H1 (cell line): Measurements from ENCODE around the gene ADAMTS6. TPM values are rescaled to one million over a fixed set of nuclear protein-coding genes. Genes with fewer than 3 reads are reported as not detected.

Experiments used
- CTCF ChIA-PET: fragments of 300-600 bp; sonication (Branson Sonifier 250); formaldehyde crosslinking; loops from one replicate; lab custom pipeline; 2021; ENCODE audit not compliant: partially characterized antibody; lab: Charles Lee
- POLR2A ChIA-PET: fragments of 300-600 bp; sonication (Branson Sonifier 250); formaldehyde crosslinking; loops from one replicate; lab custom pipeline; 2021; ENCODE audit warnings: inconsistent platforms; ENCODE audit not compliant: partially characterized antibody; lab: Charles Lee
- DNase-seq, 2 experiments: peaks; one replicate each; pipeline versions ENCODE4 v3.0.0 to v3.0.0-alpha.2; 2010 to 2022; ENCODE audit warnings: low spot score in 2 of 2, low read depth in 1 of 2, mixed read lengths in 1 of 2
- FAIRE-seq: peaks from 2 replicates; lab custom pipeline; 2011; peaks lifted over from hg19 to GRCh38; lab: Jason Lieb, UNC
- H2AFZ ChIP-seq: 2 replicates; pipeline ENCODE4 v1.8.1; 2012; ENCODE audit warnings: low read length, inconsistent platforms
- H2AK5ac ChIP-seq: 2 replicates; pipeline ENCODE4 v1.6.1; 2013; ENCODE audit warnings: low read depth, low read length
- H2BK120ac ChIP-seq: replicated peaks from 2 replicates; pipeline ENCODE3; 2013; ENCODE audit warnings: low read depth, low read length, inconsistent platforms
- H2BK12ac ChIP-seq: 2 replicates; pipeline ENCODE4 v1.6.1; 2013; ENCODE audit warnings: low read depth, low read length
- H2BK15ac ChIP-seq: 2 replicates; pipeline ENCODE4 v1.6.1; 2013; ENCODE audit warnings: low read length
- H2BK20ac ChIP-seq: 2 replicates; pipeline ENCODE4 v1.6.1; 2013; ENCODE audit warnings: low read length
- H2BK5ac ChIP-seq: 2 replicates; pipeline ENCODE4 v1.6.1; 2013; ENCODE audit warnings: low read depth, low read length
- H3K14ac ChIP-seq: 2 replicates; pipeline ENCODE4 v1.6.1; 2013; ENCODE audit warnings: inconsistent platforms; ENCODE audit not compliant: insufficient read length
- H3K18ac ChIP-seq: 2 replicates; pipeline ENCODE4 v1.6.1; 2013; ENCODE audit warnings: low read length; ENCODE audit errors: extremely low read depth
- H3K23ac ChIP-seq: 2 replicates; pipeline ENCODE4 v1.6.1; 2013; ENCODE audit warnings: inconsistent platforms; ENCODE audit not compliant: insufficient read length
- H3K23me2 ChIP-seq: 2 replicates; pipeline ENCODE4 v1.6.1; 2013; ENCODE audit warnings: low read depth, low read length
- H3K27ac ChIP-seq: 2 replicates; pipeline ENCODE4 v1.6.1; 2011; ENCODE audit warnings: low read depth, low read length, inconsistent platforms
- H3K27me3 ChIP-seq, 4 experiments: replicated peaks in 1 of 4; 1 replicate in 1 of 4; 2 replicates in 3 of 4; pipeline versions ENCODE4 v1.6.1 to v1.8.1; 2011 to 2013; ENCODE audit warnings: low read length in 3 of 4, mild to moderate bottlenecking in 3 of 4, inconsistent platforms in 2 of 4, mixed read lengths in 2 of 4, moderate library complexity in 1 of 4; ENCODE audit not compliant: control insufficient read depth in 3 of 4, insufficient read depth in 3 of 4; ENCODE audit errors: extremely low read depth in 1 of 4
- H3K36me3 ChIP-seq, 4 experiments: 2 replicates each; pipeline versions ENCODE4 v1.6.1 to v1.8.1; 2011 to 2013; ENCODE audit warnings: mild to moderate bottlenecking in 4 of 4, low read length in 3 of 4, moderate library complexity in 2 of 4, control low read depth in 1 of 4, inconsistent platforms in 1 of 4; ENCODE audit not compliant: insufficient read depth in 4 of 4, control insufficient read depth in 2 of 4
- H3K4ac ChIP-seq: replicated peaks from 2 replicates; pipeline ENCODE3; 2013; ENCODE audit warnings: low read length, low read depth, mixed read lengths, inconsistent platforms; ENCODE audit not compliant: insufficient read length
- H3K4me1 ChIP-seq, 4 experiments: replicated peaks in 1 of 4; 1 replicate in 1 of 4; 2 replicates in 3 of 4; pipeline versions ENCODE4 v1.6.1 to v1.8.1; 2011 to 2013; ENCODE audit warnings: low read length in 3 of 4, inconsistent platforms in 2 of 4, mixed read lengths in 1 of 4; ENCODE audit not compliant: insufficient read depth in 4 of 4, control insufficient read depth in 3 of 4
- H3K4me2 ChIP-seq, 2 experiments: 2 replicates each; pipeline versions ENCODE4 v1.6.1 to v1.8.1; 2011 to 2013; ENCODE audit warnings: low read depth in 2 of 2, low read length in 2 of 2, control low read depth in 1 of 2, inconsistent platforms in 1 of 2, mild to moderate bottlenecking in 1 of 2; ENCODE audit not compliant: insufficient read depth in 1 of 2
- H3K4me3 ChIP-seq, 4 experiments: fragments of 200-600, 300-600 bp in 1 of 4; sonication (generic), shearing (Covaris generic), sonication (Bioruptor Twin) in 1 of 4; 2 replicates each; pipeline versions ENCODE4 v1.5.1 to v1.8.1; 2011 to 2016; ENCODE audit warnings: low read length in 4 of 4, low read depth in 3 of 4, control low read depth in 2 of 4, inconsistent platforms in 2 of 4, mild to moderate bottlenecking in 2 of 4, mixed read lengths in 1 of 4, moderate library complexity in 1 of 4; ENCODE audit not compliant: insufficient read depth in 2 of 4; ENCODE audit errors: extremely low read depth in 1 of 4
- H3K56ac ChIP-seq: replicated peaks from 2 replicates; pipeline ENCODE3; 2013; ENCODE audit warnings: low read depth, mild to moderate bottlenecking, mixed read lengths, low read length, inconsistent platforms; ENCODE audit not compliant: insufficient read length
- H3K79me1 ChIP-seq: 2 replicates; pipeline ENCODE4 v1.6.1; 2013; ENCODE audit warnings: low read depth, low read length, control low read depth
- H3K79me2 ChIP-seq, 2 experiments: 2 replicates each; pipeline versions ENCODE4 v1.6.1 to v1.8.1; 2012 to 2013; ENCODE audit warnings: low read length in 2 of 2, mild to moderate bottlenecking in 2 of 2, inconsistent platforms in 1 of 2; ENCODE audit not compliant: insufficient read depth in 2 of 2, control insufficient read depth in 1 of 2
- H3K9ac ChIP-seq, 4 experiments: replicated peaks in 1 of 4; 1 replicate in 1 of 4; 2 replicates in 3 of 4; pipeline versions ENCODE4 v1.6.1 to v1.8.1; 2011 to 2013; ENCODE audit warnings: low read depth in 3 of 4, low read length in 3 of 4, control low read depth in 2 of 4, mild to moderate bottlenecking in 2 of 4, moderate library complexity in 2 of 4, inconsistent platforms in 1 of 4; ENCODE audit errors: extremely low read depth in 1 of 4
- H3K9me3 ChIP-seq, 2 experiments: 2 replicates each; pipeline versions ENCODE4 v1.6.1 to v1.8.1; 2012 to 2013; ENCODE audit warnings: mild to moderate bottlenecking in 2 of 2, moderate library complexity in 2 of 2, control low read depth in 1 of 2, inconsistent platforms in 1 of 2, low read depth in 1 of 2, low read length in 1 of 2, mixed read lengths in 1 of 2; ENCODE audit not compliant: insufficient read depth in 2 of 2
- H4K20me1 ChIP-seq, 2 experiments: replicated peaks in 1 of 2; 2 replicates each; pipeline versions ENCODE3 to v1.8.1; 2011 to 2013; ENCODE audit warnings: inconsistent platforms in 2 of 2, low read length in 2 of 2, mild to moderate bottlenecking in 1 of 2; ENCODE audit not compliant: insufficient read depth in 2 of 2, control insufficient read depth in 1 of 2
- H4K5ac ChIP-seq: 2 replicates; pipeline ENCODE4 v1.6.1; 2013; ENCODE audit warnings: low read length, low read depth, mixed read lengths, inconsistent platforms; ENCODE audit not compliant: insufficient read length
- H4K8ac ChIP-seq: 2 replicates; pipeline ENCODE4 v1.8.0; 2013; ENCODE audit warnings: mild to moderate bottlenecking, moderate library complexity, low read length, inconsistent platforms; ENCODE audit not compliant: insufficient read depth; ENCODE audit errors: extremely low read depth
- H4K91ac ChIP-seq: replicated peaks from 2 replicates; pipeline ENCODE3; 2013; ENCODE audit warnings: low read length, mixed read lengths, inconsistent platforms; ENCODE audit not compliant: insufficient read length
- CEBPB ChIP-seq: IDR thresholded peaks from 2 replicates; pipeline ENCODE4 v1.6.1; 2012; ENCODE audit warnings: low read depth, low read length
- SIX5 ChIP-seq: IDR thresholded peaks from 2 replicates; pipeline ENCODE4 v1.6.1; 2011; ENCODE audit warnings: mild to moderate bottlenecking, low read depth, low read length
- WGBS, 2 experiments: shearing (Covaris generic) in 1 of 2; methylation state at CpG; one replicate each; pipeline versions ENCODE4 v1.1.6 to v1.1.7; 2013 to 2015; ENCODE audit warnings: low lambda C conversion rate in 2 of 2, mixed read lengths in 2 of 2, inconsistent platforms in 1 of 2, low coverage in 1 of 2, missing lambda C conversion rate in 1 of 2; ENCODE audit not compliant: insufficient replicate concordance in 2 of 2, insufficient coverage in 1 of 2, insufficient read length in 1 of 2; ENCODE audit errors: extremely low coverage in 1 of 2, missing lambda C conversion rate in 1 of 2; 5-methylcytosine and 5-hydroxymethylcytosine counted together
- polyA plus RNA-seq, 7 experiments: library from polyadenylated mRNA; depleted of rRNA in 3 of 7; stranded (reverse) in 5 of 7; unstranded in 2 of 7; fragments of >200 nt in 5 of 7; fragments of 200-250 nt in 2 of 7; gene quantifications; 1 replicate in 5 of 7; 2 replicates in 1 of 7; 4 replicates in 1 of 7; pipeline versions ENCODE4 v1.2.1 to v1.2.3, GENCODE V29; 2011 to 2013; ENCODE audit warnings: missing spikeins in 2 of 7, mixed read lengths in 2 of 7
- total RNA-seq: library from RNA; stranded (reverse); fragmentation: NEBNext Ultra II Directional; extraction: Animal tissue kit (Norgen Biotek cat#: 25700); gene quantifications from 2 replicates; pipeline ENCODE4 v1.2.1, GENCODE V29; 2021

The ADAMTS6 gene
- total and polyA plus RNA-seq, 2 of the 8 experiments (the other 6 are each of a cell fraction or from before 2014, with no cell fraction given), result 0.74 to 2.4 TPM

DNA sequence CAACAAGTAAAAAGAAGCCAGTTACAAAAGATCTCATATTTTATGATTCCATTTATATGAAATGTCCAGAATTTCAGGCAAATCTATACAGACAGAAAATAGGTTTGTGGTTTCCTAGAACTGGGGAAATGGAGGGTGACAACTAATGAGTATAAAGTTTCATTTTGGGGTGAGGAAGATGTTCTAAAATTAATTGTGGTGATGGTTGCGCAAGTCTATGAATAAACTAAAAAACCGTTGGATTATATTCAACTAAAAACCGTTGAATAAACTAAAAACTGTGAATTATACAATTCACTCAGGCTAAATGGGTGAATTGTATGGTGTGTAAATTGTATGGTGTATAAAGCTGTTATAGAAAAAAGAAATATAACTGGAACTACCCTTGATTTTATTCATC, 47.6 kb downstream of the ADAMTS6 start:
- H3K79me2 ChIP-seq, result no peaks in the 10 kb centered on the region
- H2BK12ac ChIP-seq, result no peak overlapping the region
- no peak overlapping the region for H3K4me3 ChIP-seq
- no peaks in the 10 kb centered on the region for H3K23me2 ChIP-seq
- no peak overlapping the region for H3K27ac ChIP-seq
- H3K27me3 ChIP-seq, result no peaks in the 10 kb centered on the region
- no peak overlapping the region for H3K56ac ChIP-seq
- TF ChIP-seq CEBPB (peak; percentile 20; the same call in 1 of the 2 replicates), SIX5 (no peak)
- H3K14ac ChIP-seq, result no peak overlapping the region
- no peak for DNase-seq
- ChIA-PET CTCF (no interaction called here), POLR2A (no interaction called here)
- no peak for FAIRE-seq
- no peak overlapping the region for H3K23ac ChIP-seq
- H2BK120ac ChIP-seq, result no peak overlapping the region
- no peak overlapping the region for H3K4ac ChIP-seq
- H3K9ac ChIP-seq, result no peak overlapping the region
- WGBS, 2 experiments, result 95% methylated on average over 3 of the region's 3 CpGs; no CpG with 5 or more reads in 1 of the 2 experiments
- H2BK5ac ChIP-seq, result no peak overlapping the region
- H4K8ac ChIP-seq, result no peak overlapping the region
- no peaks in the 10 kb centered on the region for H3K9me3 ChIP-seq
- no peaks in the 10 kb centered on the region for H3K79me1 ChIP-seq
- H3K4me2 ChIP-seq, result no peak overlapping the region
- H3K18ac ChIP-seq, result no peak overlapping the region
- no peak overlapping the region for H4K91ac ChIP-seq
- no peak overlapping the region for H2AK5ac ChIP-seq
- H4K5ac ChIP-seq, result no peak overlapping the region
- H2BK20ac ChIP-seq, result no peak overlapping the region
- no peaks in the 10 kb centered on the region for H4K20me1 ChIP-seq
- no peak overlapping the region for H2AFZ ChIP-seq
- no peaks in the 10 kb centered on the region for H3K4me1 ChIP-seq
- H2BK15ac ChIP-seq, result no peak overlapping the region
- H3K36me3 ChIP-seq, result no peaks in the 10 kb centered on the region
